Gastrocnemius medialis (tissue), 4 donors: ENCODE measurements around the gene SMAD6.

Source experiments
- POLR2A ChIP-seq, 2 donors: fragments of 450-650 bp; IDR thresholded peaks; one replicate each; pipeline ENCODE4 v1.6.1; 2017; ENCODE audit warnings: antibody characterized with exemption in 2 of 2, mild to moderate bottlenecking in 2 of 2, moderate library complexity in 2 of 2
- TF ChIP-seq, protein P1 (sequence below), 5 experiments: fragments of 450-650 bp in 3 of 5; fragments of 200-600 bp in 2 of 5; sonication (generic) in 2 of 5; IDR thresholded peaks in 4 of 5; conservative IDR thresholded peaks in 1 of 5; 1 replicate in 4 of 5; 2 replicates in 1 of 5; pipeline ENCODE4 v1.5.1; 2016 to 2019; ENCODE audit warnings: antibody characterized with exemption in 5 of 5, mild to moderate bottlenecking in 3 of 5, moderate library complexity in 3 of 5

DNA sequence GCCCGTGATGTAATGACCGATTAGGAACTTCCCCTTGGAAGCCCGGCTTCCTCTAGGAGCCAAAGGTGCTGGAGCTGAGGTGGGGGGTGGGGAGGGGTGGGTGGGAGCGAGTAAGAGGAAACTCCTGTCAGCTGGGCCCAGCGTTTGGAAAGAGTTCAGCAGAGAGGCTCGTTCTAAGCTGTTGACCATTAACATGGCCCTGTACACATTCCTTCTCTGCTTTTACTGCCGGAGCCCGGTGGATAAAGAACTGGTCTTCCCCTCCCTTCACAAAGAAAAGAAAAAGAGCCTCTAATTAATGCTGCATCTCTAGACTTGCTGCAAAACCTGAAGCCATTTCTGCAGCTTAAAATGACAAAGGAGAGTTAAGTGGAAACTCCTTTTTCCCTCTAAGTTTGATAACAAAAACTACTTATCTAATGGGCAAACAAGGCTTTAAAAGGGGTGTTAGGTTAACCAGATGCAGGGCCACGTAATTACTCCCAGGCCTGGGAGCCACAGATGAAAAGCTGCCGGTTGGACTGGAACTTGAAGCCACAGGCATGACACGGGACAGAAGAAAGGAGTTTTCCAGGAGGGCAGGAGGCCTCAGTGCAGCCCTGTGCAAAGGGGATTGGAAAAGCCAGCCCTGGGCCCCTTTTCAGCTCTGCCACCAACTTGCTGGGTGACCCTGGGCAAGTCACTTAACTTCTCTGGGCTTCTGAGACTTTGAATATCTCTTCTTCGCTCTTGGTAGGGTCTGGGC, 71.3 kb downstream of the SMAD6 start:
- TF ChIP-seq, protein P1, sequence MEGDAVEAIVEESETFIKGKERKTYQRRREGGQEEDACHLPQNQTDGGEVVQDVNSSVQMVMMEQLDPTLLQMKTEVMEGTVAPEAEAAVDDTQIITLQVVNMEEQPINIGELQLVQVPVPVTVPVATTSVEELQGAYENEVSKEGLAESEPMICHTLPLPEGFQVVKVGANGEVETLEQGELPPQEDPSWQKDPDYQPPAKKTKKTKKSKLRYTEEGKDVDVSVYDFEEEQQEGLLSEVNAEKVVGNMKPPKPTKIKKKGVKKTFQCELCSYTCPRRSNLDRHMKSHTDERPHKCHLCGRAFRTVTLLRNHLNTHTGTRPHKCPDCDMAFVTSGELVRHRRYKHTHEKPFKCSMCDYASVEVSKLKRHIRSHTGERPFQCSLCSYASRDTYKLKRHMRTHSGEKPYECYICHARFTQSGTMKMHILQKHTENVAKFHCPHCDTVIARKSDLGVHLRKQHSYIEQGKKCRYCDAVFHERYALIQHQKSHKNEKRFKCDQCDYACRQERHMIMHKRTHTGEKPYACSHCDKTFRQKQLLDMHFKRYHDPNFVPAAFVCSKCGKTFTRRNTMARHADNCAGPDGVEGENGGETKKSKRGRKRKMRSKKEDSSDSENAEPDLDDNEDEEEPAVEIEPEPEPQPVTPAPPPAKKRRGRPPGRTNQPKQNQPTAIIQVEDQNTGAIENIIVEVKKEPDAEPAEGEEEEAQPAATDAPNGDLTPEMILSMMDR (IDR thresholded peaks at IDR 0.05 in 4 of 5, conservative IDR thresholded peaks at IDR 0.05 in 1 of 5): no peak
- no peak for TF ChIP-seq POLR2A (IDR thresholded peaks at IDR 0.05)
